Fibroblast of skin of abdomen (primary cell): ENCODE data around the gene ATXN1.

ENCODE experiments used
- DNase-seq: peaks from one replicate; pipeline ENCODE4 v3.0.0-alpha.2; 2013

The ATXN1 gene

DNA sequence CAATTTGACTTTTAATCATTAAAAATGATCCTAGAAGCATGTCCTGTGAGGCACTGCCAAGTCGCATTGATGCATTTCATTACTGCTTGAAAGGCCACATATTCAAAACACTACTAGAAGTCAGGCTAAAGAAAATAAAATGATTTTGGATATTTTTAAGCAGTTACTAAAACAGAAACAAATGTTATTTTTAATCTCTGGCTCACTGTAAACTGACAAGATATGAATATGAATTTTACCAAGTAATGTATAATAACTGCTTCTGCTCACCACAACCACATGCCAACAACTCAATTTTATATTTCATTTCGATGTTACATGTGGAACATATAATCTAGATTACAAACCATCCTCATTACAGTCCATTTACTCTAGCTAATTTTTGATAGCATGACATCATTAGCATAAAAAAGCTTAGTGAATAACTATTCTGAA is 90.6 kb downstream of the ATXN1 start:
- no peak for DNase-seq

DNA sequence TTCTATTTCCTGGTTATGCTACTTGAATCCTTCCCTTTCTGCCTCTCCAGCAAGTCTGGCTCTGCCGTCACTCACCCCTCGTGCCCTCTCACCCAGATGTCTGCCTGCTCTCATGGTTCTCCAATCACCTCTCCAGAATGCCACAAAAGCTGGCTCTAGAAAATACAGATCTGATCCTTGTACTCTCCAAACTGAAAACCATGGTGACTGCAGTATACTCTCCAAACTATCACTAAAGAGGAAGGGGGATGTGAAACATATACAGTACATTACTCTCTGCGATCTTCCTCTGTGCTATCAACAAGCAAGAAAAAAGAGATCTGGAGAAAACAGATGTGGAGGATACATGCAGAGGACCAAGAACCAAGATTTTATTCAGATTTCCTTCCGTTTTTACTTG is 91.1 kb downstream of the ATXN1 start:
- DNase-seq = no peak

DNA sequence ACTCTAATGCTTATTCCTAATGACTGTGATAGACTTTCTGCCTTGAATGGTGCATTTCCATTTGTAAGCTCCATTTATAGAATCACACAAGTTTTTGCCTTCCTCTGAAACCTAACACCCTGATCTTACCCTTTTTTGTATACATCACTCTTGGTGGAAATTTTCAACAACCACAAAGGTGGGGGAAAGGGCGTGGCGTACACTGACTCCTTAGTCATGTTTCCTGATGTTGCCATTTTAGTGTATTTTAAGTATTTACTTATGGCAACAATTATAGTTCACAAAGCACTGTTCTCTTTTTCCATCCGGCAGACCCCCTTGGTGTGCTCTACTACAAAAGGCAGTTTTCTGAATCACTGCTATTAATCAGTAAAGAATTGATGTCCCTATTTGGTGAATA is 92.0 kb downstream of the ATXN1 start:
- DNase-seq = peak; percentile 74

DNA sequence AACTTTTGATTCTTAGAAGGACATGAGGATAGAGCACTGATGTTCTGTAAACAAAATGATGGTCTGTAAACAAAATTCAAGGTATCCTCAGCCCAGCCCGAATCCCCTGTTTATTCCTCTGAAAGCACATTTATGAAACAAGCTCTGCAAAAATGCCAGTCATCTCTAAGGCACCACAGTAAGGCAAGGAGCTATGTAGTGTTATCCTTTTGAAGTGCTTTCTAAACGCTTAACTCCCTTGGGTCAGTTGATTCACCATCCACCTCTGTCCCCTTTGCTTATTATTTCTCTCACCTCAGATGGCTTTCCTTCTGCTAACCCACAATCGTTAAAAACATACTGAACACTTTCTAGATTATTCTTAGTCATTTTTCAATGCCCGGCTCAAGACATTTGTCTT is 93.8 kb downstream of the ATXN1 start:
- DNase-seq = no peak

DNA sequence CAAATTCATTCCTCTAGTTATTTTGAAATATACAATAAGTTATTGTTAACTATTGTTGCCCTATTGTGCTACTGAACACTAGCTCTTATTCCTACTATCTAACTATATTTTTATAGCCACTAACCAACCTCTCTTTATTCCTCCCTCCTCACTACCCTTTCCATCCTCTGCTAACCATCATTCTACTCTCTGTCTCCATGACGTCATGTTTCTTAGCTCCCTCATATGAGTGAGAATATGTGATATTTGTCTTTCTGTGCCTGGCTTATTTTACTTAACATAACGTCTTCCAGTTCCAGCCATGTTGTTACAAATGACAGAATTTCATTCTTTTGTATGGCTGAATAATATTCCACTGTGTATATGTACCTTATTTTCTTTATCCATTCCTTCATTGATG is 95.3 kb downstream of the ATXN1 start:
- DNase-seq = no peak

DNA sequence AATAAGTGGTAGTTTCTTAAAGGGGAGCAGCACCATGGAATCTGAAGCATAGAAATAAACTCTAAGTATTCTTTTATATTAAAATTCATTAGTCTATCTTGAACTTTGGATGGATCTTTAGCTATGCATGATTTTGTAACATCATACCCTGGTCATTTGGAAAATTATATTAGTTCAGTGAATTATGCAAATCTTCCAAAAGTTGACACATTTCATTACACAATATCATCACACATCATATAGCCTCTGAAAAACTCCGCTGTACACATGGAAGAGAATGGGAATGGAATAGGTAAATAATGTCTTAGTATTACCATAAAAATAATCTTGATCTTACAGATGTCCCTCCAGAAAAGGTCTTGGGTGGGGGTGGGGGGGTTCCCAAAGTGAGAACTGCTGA is 96.1 kb downstream of the ATXN1 start:
- DNase-seq = no peak

DNA sequence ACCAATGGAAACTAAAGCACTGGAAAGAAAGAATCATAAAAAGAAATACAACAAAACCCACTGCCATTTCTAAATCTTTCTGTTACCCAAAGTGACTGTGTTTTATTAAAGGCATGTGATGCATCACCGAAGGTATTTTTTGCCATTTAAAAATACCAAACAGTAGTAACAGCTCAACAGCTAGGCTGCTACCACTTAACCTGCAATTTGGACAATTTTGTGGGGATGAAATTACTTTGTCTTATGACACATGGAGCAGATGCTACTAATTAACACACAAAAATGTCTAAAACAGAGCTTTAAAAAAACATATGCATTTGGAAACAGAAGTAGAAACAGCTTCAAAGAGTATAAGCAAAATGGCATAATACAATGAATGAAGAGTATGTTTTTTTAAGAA is 97.4 kb downstream of the ATXN1 start:
- peak; percentile 74 for DNase-seq

DNA sequence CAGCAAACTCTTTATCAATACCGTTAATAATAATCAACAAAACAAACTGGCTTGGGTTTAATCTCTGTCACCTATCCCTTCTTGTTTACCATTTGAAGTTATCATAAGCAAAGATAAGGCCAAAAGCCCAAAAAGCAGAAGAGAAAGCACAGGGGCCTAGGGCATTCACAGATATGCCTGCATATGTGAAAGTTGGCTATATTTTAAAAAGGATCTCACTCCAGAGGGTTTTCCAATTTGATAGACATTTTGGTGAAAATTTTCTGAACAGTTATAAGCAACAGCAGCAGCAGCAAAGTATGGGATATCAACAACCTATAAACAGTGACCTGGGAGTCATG is 101.1 kb downstream of the ATXN1 start:
- no peak for DNase-seq

DNA sequence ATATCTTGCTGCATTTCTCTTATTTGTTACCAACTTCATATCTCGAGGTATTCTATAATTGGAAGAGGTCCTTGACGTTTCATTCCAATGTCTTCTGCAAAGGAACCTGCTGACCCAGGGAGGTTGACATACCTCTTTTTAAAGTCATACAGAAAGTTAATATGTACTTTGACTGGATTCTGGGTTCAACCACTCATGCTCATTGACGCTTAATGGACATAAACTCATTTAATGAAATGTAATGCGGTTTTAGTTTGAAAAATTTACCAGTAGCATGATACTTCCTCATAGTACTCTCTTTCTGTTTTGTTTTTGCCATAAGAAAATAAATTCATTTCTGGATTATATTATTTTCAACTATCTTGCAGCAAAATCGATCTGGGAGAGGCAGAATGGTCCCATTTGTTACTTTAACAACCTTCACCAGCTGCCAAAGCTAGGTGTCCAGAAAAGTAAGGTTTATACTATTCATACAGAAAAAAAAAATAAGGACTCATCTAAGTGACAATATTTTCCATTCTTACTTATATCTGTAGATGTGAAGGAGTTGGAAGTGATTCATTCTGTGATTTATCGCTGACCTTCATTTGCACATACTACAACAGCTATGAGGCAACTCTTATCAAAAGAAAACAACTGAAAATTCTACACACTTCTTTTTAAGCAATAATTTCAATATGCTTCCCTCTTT is 101.6 kb downstream of the ATXN1 start:
- no peak for DNase-seq

DNA sequence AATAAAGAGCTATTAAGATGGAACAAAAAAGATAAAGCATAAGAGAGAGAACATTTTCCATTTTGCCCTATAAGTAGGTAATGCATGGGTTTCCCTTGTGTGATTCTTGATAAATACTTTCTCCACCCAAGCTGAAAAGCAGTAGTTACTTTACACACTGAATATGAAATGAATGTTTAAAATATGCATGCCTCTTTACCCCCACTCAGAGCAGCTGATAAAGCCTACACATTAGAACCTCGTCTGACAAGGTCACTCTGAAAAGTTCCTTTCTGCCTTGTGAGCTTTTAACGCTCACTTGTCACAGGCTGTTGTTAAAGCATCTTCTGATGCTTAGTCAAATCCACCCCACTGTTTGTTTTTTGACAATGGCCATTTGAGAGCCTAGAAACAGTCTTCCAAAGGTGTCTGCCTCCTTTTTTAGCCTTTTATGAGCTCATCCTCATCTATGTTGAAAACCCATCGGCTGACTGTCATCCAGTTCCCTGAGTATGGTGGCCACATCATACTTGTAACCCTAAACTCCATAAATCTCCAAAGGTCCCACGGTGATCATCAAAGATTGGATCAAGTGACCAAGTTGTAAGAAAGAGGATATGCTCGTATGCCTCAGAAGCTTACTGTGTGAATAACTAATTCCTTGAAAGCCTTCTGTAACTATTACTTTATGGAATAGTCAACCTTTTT is 102.8 kb downstream of the ATXN1 start:
- DNase-seq = no peak

DNA sequence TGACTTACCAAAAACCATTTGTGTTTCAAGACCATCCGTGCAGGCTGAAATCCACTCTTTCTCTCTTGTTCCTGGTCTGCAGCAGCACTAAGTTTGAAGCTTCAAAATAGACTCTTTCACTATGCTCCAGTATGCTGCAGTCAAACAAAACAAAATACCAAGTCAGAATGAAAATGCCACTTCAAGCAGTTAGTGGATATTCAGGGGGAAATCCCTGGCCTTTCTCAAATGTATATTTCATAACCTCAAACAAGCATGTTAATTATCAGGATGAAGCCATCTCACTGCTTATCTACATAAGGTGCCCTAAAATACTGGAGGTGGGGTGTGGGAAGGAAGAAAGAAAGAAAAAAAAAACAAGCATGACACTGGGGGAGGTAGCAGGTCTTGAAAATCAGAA is 103.5 kb downstream of the ATXN1 start:
- DNase-seq = no peak

DNA sequence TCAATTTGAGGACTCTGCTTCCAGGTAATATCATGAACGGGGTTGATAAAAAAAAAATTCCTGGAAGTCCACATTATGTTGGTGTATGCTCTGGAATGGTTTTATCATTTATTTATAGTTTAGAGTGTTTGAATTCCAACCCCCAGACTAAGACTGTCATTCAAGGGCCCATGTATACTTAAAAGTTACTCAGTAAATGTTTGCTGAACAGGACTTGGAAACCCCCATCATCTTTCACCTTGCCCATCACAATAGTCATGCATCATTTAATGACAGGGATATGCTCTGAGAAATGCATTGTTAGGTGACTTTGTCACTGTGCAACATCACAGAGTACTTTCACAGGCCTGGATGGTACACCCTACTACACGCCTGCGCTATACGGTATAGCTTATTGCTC is 104.8 kb downstream of the ATXN1 start:
- DNase-seq = no peak

DNA sequence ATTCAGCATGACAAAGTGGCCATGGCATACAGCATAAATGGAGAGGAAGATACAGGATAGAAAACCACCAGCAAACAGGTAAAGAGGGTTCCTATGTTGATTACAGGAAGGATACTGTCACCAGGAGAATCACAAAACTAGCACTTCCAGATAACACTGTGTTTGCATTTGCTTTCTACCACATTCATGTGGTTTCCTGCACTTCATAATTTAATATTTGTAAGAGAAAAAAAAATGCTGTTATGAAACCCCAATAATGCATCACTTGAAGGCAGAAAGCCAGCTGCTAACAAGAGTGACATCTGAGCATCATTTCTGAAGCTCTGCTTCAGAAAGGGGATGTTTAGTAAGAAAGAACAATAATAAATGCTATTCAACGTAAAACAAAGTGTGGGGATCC is 106.6 kb downstream of the ATXN1 start:
- no peak for DNase-seq

DNA sequence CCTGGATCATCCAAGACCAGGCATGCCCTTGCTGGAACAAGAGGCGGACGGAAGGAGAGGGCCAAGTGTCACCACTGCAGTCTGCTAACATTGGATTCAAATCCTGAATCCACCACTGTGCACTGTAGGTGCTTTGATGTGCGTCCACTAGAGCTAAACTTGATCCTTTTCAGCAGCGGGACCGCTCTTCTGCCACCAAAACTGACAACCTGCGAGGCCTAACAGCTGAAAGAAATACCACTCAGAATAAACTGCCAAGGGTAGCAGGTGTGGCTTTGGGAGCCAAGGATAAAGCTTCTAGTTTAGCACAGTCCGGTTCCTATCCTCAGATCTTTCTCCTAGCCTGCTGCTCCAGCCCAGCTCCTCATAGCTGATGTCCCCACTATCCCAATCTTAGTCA is 108.0 kb downstream of the ATXN1 start:
- no peak for DNase-seq

DNA sequence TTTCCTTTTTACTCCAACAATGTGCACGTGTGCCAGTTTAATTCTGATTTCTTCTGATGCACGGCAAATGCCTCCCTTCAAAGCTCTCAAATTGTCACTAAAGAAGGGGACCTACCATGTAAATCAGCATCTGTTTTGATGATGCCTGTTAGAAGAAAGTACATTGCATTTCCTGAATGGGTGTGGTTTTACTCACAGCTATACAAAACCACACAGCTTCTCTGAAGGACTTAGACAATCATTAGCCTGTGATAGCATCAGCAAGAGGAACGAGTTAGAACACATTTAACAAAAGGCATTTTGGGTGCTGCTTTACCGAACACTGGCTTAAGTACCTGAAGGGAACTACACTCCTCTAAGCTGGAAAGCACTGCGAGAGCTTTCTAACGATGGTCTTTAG is 109.4 kb downstream of the ATXN1 start:
- DNase-seq = no peak

DNA sequence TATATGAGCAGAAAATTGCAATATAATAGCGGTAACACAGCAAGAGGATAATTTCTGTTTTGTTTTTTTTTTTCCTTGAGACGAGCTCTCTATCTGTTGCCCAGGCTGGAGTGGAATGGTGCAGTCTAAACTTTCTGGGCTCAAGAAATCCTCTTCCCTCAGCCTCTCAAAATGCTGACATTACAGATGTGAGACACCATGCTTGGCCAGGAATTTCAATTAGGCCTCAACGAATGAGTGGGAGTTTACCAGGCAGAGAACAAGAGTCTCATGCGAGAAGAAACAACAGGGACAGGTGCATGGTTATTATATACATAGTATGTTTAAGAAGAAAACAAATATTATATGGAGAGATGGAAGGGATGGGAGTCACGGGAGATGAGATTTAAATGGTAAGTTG is 111.4 kb downstream of the ATXN1 start:
- DNase-seq = no peak

DNA sequence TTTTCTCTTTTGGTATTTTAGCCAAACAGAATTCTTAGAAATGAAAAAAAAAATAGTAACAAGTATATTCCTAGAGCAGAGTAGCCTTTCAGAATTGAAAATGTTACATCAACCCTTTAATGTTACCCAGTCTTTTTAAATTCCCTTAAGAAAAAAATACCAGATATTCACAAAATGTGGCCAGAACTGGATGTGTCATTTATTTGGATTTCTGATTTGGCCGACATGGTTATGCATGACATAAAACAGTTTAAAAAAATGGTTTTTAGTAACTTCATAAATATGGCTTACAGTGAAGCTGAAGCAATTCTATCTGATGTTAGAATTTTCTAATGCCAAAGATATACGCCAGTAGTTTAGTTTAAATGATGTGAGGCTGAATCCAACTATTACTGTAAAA is 112.0 kb downstream of the ATXN1 start:
- no peak for DNase-seq

DNA sequence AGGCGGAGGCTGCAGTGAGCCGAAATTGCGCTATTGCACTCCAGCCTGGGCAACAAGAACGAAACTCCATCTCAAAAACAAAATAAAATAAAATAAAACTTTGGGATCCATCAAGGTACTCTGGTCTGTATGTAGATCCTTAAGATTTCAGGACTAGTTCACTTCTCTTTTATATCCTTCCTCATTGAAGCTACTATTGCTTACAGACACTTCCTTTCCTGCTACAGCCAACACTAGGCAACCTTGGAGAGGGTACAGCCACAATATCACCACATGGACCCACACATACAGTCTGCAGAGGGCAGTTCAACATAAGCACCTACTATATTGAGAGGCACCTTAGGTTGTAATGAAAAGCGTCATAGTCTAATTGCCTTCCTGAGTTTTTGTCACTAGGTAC is 113.3 kb downstream of the ATXN1 start:
- no peak for DNase-seq

DNA sequence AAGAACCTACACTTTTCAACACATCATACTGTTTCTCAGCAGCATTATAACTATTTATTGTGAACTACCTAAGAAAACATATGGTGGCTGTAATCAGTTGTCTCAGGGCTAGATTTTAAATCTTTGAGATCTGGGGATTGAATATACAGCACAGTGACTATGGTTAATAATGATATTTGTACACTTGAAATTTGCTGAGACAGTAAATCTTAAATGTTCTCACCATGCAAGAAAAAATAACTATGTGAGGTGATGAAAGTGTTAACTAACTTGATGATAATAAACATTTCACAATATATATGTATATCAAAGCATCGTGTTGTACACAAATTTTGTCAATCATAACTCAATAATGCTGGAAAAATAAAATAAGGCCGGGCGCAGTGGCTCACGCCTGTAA is 113.8 kb downstream of the ATXN1 start:
- no peak for DNase-seq

DNA sequence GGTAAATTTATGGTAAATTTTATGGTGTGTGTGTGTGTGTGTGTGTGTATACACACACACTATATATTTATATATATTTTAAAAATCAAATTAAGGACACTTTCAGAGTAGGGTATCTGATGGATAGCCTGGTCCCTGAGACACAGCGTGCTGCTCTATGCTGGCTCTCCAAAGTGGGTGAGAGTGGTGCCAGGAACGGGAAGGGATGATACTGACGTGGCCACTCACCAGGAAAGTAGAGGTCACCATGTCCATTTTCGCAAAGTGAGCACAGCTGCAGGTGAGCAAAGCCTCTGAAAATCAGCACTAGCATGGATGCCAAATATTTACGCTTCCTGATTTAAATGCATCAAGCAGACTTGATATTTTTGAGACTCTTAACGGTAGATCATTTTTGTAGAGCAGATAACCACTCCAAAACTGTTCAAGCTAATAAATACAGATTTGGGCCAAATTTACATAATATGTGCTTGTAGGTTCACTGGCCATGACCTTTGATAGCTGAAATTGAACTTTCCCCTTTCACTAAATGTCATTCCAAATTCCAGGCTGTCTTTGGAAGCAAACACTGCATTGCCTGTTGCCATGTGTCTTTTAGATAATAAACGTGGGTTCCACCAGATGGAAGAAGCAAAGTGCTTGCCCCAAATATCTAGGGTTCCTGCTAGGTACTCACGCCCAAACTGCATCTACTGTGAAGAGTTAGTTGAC is 116.6 kb downstream of the ATXN1 start:
- no peak for DNase-seq

DNA sequence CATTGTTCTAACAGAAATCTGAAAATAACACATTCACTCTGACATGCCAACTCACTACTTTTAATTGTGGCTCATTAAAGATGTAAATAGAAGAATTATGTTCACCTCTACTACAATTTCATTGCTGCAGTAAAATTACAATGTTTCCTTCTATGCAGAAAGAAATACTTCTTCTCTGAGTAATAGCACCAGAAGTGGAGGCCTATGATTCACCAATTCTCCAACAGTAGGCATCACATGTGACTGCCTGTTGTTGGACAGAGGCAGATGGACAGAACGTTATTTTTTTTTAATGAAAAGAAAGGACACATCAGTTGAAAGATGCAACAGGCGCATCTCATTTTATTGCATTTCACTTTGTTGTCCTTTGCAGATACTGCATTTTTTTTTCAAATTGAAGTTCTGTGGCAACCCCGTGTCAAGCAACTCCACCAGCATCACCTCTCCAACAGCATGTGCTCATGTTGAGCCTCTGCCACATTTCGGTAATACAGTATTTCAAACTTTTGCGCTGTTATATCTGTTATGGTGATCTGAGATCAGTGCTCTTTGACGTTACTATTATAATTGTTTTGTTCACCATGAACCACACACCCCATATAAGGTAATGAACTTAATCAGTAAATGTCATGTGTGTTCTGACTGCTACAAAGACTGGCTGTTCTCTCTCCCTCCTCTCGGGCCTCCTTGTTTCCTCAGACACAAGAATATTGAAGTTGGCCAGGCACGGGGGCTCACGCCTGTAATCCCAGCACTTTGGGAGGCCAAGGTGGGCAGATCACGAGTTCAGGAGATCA is 121.4 kb downstream of the ATXN1 start:
- DNase-seq = peak; percentile 85

DNA sequence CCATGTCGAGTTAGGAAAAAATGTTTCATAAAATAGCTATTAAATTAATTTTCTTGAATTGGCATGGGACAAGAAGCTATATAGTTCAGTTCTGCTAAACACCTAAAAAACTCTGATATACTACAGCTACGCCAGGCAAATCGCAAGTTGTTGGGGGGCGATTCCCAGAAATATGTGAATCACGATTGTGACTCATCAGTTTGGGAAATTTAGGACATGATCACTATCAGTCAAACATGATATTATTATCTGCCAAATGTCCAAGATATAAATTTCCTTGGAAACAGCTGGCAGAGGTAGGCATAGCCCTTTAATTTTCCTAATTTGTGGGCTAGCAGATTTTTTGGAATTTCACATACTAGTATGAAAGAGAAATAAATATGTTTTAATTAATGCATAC is 123.6 kb downstream of the ATXN1 start:
- DNase-seq = peak; percentile 24
